Nucleus accumbens (tissue), 56 donors: ENCODE data around the gene RET.
A peak's percentile ranks its signal among the peaks of the same experiment; 100 is the strongest.
"Not testable (repeated sequence)": the region's sequence is repeated elsewhere in the genome, so short reads cannot be mapped to it uniquely, and the experiment has no call there.

Experiments used
- DNase-seq, 56 donors: peaks; one replicate each; lab custom pipeline; 2025; lab: John Stamatoyannopoulos, UW

The RET gene

GRCh38 chr10:43130770-43131171 lies 53.9 kb downstream of the RET start:
- no peak for DNase-seq

DNA sequence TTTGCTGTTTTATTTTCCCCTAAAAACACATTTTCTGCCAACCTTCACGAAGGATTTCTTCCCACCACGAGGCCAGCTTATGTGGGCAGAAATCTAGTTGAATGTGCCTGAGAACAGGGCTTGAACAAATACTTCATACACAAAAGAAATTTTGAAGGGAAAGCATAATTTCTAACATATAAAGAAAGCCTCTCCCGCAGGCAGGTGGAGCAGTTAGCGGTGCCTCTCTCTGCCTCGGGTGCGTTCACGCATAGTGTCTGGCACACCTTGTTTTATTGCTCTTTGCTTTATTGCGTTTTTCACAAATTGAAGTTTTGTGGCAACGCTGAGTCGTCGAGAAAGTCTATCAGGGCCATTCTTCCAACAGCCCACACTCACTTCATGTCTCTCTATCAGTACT lies 54.4 kb downstream of the RET start:
- no peak for DNase-seq

DNA sequence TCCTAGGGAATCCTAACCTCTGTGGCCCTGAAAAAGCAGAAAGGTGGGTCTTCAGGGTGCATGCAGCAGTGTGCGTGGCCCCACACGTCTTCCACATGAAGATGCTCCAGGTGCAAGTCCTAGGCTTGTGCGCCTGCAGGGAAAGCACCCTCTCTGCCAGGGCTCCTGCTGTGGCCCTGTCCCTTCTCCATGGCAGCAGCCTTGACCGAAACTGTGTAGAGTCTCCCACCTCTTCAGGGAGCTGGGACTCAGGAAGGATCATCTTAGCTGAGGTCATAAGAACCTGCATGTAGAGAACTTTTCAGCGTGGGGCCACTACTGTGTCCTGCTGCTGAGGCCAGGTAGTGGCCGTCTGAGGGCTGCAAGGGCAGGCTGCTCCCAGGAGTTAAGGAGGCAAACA lies 55.0 kb downstream of the RET start:
- no peak for DNase-seq

- no peak for DNase-seq
These were observed 56.3 kb downstream of the RET start for GRCh38 chr10:43132867-43133787.

DNA sequence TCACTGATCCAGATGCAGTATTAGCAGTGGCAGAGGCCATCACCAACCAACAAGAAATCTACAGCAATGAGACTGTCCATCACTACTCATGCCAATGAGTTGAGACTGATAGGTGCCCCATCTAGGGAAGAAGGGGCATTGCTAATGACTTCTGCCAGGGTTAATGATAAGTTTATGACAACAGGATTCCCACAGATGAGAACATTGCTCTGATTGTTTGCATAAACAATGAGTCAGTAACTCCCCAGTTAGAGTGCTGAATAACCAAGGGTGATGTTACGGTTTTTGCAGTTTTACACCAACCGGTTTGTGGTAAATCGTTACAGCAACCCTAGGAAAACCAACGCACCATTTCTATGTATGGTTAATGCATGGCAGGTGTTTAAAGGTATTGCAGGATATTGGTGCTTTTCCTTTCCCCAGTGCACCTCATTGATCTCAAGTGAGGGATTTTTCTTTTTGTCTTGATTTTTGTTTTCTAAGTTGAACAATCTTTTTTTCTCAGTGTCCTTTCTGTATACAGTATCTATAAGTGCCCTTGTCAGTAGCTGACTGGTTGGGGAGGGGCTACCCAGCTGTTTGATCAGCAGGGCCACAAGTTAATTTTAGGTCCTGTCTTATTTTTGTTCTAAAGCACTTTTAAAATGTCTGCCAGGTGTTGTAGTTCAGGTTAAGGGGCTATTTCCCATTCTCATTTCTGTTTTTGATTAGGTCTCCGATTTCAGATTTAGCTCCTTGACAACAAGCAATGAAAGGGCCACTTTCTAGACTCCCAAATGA lies 57.4 kb downstream of the RET start:
- no peak for DNase-seq

- DNase-seq = no peak
These were observed 58.2 kb downstream of the RET start for GRCh38 chr10:43135064-43135463.

DNA sequence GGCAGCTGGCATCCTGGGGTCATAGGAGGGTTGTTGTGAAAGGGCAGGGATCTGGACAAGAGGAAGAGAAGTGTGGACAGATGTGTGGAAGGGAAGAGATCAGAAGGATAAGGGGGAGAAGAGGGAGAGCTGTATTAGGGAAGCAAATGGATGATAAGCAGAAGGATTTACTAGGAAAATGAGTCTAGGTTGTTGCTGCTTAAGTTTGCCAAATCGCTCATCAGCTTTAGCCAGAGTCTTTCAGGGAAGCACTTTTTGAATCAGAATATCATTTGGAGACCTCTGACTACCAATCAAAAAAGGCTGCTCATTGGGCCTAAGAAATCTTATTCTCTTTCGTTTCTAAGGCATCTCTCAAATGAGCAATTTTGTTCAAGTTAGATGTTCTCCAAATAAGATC lies 58.8 kb downstream of the RET start:
- no peak for DNase-seq

- no peak for DNase-seq
These were observed 59.6 kb downstream of the RET start for GRCh38 chr10:43136432-43136831.

GRCh38 chr10:43136995-43137716 lies 60.3 kb downstream of the RET start:
- peak in 1 of 56 donors; percentile 44 for DNase-seq

- peak in 44 of 56 donors; percentile 20 to 77 (median 64) for DNase-seq
These were observed 60.8 kb downstream of the RET start for GRCh38 chr10:43137717-43138020.

DNA sequence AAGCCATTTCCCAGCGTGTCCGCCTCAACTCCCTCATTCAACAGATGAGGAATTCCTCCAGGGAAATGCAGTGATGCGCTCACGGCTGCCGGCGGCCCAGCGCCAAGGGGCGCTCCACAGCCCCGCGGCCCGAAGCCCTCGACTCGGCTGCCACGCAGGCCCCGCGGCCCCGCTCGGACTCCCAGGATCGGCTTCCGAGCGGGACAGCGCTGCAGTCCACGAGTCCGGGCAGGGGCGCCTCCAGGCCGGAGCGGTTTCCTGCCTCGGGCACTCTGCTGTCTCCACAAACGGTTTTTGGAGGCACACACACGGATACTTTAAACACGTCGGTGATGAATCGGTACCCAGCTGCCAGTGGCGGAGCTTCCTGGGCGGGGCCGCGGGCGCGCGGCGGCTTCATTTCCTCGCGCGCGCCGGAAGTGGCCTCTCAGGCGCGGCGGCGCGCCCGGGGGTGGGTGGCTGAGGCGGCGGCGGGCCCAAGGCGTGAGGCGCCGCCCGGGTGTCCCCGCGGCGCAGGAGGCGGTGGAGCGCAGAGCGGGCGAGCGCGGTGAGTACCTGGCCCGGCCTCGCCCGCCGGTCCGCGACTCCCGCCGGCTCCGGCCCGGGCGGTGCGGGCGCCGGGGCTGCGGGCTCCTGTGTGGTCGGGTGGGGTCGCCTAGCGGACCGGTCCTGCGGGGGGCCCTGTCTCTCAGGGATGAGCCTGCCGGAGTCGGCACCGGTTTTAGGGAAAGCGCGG lies 61.3 kb downstream of the RET start, which contains the start of gene CSGALNACT2:
Gene CSGALNACT2 (plus strand): TSS at position 425 of the 736 bp plus-strand sequence. CDS start 16,705 bp downstream, outside the sequence.
- peak in 54 of 56 donors; percentile 20 to 89 (median 74) for DNase-seq

GRCh38 chr10:43138757-43139241 lies 61.9 kb downstream of the RET start:
- DNase-seq = peak in 15 of 56 donors; percentile 32 to 62 (median 54)

DNA sequence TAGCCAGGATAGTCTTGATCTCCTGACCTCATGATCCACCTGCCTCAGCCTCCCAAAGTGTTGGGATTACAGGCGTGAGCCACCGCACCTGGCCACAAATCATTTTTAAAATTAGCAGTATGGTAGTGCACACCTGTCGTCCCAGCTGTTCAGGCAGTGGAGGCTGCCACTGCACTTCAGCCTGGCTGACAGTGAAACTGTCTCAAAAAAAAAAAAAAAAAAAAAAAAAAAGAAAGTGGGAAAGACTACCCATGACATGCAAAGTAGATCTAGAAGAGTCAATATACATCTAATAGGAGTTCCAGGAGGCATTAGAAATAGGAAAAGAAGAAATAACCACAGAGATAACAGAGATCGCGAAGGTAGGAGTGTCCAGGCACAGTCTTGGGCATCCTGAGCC lies 64.6 kb downstream of the RET start:
- DNase-seq = no peak

- no peak for DNase-seq
These were observed 68.4 kb downstream of the RET start for GRCh38 chr10:43145311-43145710.

DNA sequence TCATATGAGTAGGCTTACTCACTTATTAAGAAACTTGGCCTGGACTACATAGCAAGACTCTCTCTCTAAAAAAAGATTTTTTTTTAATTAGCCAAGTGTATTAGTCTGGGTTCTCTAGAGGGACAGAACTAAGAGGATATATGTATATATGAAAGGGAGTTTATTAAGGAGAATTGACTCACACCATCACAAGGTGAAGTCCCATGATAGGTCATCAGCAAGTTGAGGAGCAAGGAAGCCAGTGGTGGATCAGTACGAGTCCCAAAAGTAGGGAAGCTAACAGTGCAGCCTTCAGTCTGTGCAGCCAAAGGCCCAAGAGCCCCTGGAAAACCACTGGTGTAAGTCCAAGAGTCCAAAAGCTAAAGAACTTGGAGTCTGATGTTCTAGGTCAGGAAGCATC lies 69.1 kb downstream of the RET start:
- not testable (repeated sequence) for DNase-seq

DNA sequence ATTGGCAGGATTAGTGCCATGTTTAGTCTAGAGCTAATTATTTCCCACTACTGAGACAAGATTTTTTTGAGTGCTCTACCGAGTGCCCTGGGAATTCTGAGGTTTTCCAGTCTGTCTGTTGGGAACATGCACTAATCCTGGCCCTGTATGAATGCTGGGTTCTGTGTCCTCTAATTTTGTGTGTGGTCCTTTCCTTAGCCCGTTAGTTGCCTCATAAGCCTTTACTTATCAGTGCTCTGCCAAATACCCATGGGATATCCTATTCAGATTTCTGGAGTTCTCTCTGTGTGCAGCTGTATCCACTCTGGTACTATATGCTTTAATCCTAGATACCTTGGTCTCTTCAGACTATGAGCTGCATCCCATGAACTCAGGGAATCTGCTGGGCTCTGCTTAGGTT lies 74.5 kb downstream of the RET start:
- DNase-seq = no peak

DNA sequence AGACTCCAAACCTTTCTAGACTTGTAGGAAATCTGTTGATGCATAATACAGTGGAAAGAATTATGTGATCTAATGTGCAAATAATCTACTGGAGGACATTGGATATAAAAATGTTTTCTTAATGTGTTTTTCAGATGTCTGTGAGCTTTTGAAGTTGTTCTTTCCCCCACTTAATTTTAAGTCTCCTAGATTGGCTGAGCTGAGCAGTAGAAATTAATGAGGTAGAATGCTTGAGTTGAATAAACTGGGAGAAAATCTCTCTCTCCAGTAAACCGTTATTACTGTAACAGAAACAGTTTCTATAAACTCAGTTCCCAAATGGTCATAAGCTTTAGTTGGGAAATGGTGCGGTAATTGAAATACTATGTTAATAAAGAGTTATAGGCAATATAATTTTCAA lies 77.0 kb downstream of the RET start:
- DNase-seq = no peak

DNA sequence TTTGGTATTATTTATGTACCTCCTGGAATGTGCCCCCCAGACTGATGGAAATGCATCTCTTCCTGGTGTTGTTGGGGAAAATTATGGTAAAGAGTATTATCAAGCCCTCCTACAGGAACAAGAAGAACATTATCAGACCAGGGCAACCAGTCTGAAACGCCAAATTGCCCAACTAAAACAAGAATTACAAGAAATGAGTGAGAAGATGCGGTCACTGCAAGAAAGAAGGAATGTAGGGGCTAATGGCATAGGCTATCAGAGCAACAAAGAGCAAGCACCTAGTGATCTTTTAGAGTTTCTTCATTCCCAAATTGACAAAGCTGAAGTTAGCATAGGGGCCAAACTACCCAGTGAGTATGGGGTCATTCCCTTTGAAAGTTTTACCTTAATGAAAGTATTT lies 78.4 kb downstream of the RET start:
- DNase-seq = no peak

GRCh38 chr10:43155741-43156140 lies 78.9 kb downstream of the RET start:
- DNase-seq = no peak
